HG03575 (cell line): ENCODE results near the gene BAIAP2.
"Not testable (repeated sequence)": the region's sequence is repeated elsewhere in the genome, so short reads cannot be mapped to it uniquely, and the experiment has no call there.

Source experiments
- ATAC-seq: cut with Tn5 transposase; IDR thresholded peaks from one replicate; pipeline ENCODE4 v1.9.1; 2021; ENCODE audit not compliant: unreplicated experiment, insufficient number of reproducible peaks, low FRiP score; ENCODE audit errors: extremely low read depth

The BAIAP2 gene

DNA sequence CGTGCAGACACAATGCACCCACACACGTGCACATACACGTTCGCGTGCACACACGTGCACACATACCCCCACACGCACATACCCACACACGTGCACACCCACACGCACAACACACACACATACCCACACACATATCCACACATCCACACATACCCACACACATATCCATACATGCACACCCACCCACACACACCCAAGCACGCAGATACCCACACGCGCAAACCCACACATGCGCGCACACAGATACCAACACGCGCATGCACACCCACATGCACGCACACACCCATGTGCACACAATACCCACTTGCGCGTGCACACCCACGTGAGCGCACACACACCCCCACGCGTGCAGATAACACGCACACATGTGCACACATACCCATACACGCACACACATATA lies 103.5 kb downstream of the BAIAP2 start:
- no peak for ATAC-seq

GRCh38 chr17:81139428-81139827 lies 104.5 kb downstream of the BAIAP2 start:
- ATAC-seq: no peak

GRCh38 chr17:81140018-81140417 lies 105.1 kb downstream of the BAIAP2 start:
- ATAC-seq: no peak

DNA sequence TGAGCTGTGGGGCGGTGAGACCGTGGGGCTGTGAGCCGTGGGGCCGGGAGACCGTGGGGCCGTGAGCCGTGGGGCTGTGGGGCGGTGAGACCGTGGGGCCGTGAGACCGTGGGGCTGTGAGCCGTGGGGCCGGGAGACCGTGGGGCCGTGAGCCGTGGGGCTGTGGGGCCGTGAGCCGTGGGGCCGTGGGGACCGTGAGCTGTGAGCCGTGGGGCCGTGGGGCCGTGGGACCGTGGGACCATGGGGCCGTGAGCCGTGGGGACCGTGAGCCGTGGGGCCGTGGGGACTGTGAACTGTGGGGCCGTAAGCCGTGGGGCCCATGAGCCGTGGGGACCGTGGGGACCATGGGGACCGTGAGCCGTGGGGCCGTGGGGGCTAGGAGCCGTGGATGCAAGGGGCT lies 105.7 kb downstream of the BAIAP2 start:
- no peak for ATAC-seq

DNA sequence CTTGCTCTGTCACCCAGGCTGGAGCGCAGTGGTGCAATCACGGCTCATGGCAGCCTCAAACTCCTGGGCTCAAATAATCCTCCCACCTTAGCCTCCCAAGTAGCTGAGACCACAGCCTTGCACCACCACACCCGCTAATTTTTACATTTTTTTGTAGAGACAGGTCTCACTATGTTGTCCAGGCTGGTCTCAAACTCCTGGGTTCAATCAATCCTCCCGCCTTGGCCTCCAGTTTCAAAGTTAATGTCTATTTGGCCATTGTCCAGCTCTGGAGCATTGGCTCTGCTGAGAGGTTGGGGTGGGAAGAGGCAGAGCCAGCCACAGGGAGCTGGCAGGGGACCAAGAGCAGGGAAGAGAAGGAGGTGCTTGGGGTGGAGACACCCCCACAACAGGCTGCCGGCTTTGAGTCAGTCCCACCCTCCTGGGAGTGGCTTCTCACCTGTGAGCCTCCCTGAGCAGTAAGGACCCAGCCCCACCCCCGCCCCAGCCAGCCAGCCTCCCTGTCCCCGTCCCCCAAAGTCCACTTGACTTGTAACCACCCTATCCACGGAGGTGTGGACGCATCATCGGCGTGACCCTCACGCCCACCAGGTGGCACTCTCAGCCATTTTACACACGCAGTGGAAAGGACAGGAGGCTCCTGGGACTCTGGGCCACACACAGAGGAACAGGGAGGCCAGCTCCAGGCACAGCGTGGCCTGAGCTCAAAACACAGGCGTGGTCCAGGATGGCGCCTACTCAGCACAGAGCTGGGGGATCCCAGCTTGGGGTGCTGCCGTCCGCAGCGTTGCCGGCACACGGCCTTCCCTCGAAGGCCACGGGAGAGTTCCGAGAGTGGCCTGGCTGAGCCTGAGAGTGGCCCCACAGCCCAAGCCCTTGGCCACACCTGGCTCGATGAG lies 107.6 kb downstream of the BAIAP2 start:
- no peak for ATAC-seq

DNA sequence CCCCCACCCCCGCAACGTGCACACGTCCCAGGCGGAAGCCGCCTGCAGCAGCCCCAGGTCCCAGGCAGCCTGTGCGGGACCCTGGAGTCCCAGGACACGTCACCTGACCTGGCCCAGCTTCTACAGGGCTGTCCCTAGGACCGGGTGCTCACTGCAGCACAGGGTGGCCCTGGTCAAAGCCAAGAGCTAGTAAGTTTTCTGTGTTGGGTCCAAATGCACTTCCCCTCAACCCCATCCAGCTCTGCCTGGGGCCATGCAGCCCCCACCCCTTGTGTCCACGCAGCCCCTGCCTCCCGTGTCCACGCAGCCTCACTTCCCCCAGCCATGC lies 108.2 kb downstream of the BAIAP2 start:
- ATAC-seq: no peak

DNA sequence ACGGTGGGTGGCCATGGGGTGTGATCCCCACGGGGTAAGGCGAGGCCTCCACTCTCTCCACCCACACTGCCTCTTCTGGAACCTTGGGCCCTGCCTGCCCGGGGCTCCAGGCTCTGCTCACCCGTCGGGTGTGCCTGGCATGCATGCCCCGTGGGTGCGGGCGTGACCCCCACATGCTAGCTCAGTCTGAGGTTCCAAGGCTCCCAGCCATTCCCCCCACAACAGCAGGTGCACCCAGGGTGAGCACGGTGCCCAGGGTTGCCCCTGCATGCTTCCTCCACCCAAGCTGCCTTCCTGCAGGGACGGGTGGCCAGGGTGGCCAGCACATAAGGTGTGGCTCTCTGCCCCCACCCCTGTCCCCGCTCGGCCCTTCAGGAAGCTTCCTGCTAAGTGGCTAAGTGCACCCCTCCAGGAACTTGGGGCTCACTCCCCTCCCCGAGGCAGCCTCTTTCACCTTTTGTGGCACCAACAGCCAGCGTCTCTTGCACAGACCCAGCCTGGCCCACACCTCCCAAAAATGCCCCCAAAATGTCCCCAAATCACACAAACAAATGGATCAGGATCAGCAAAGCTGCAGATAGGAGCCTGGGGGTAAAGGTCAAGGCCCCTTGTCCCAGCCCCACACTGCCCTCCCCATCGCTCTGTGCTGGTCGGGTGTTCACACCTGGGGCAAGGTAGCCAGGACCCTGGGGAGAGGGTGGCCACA lies 108.9 kb downstream of the BAIAP2 start:
- no peak for ATAC-seq

DNA sequence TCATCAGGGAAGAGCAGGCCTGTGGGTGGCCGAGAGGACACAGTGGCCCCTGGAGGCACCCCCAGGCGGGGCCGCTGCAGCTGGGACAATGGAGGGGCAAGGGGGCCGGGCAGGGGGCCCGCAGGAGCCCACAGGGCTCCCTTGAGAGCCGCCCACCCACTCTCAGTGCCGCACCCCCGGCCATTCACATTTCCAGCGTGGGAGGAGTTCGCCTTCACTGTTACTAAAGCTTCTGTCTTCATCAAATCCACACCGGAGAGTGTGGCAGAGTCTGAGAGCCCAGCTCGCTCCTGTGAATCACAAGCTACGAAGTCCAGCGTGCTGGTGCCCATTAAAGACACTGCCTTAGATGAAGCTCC lies 109.5 kb downstream of the BAIAP2 start:
- no peak for ATAC-seq

GRCh38 chr17:81146208-81146607 lies 111.3 kb downstream of the BAIAP2 start:
- ATAC-seq: not testable (repeated sequence)

DNA sequence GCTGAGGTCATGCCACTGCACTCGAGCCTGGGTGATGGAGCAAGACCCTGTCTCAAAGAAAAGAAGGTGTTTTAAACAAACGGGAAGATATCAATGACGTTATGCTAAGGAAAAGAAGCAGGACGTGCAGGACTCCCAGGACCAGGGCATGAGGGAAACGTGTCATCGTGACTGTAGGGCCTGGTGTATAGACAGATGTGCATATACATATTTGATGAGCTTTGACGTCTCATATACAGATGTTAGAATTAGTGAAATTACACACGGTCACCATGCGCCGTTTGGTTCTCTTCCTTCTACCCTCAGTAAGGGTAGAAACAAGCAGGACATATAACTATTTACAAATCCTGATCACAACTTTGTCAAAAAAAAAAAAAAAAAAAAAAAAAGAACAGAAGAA lies 112.8 kb downstream of the BAIAP2 start:
- no peak for ATAC-seq

DNA sequence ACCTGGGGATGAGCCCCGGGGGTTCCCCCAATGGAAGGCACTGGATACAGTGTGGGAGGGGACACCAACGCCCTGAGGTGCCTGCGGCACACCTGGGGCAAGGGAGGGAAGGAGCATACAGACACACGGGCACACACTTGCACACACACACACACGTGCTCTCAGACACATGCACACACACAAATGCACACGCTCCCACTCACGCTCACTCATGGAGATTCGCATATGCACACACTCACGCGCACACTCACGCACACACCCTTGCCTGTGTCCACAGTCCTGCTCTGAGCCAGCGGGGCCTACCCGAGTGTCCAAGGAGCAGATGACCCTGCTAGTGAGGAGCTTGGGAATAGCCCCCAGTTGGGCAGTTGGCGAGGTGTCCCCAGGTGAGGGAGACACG lies 113.6 kb downstream of the BAIAP2 start:
- no peak for ATAC-seq

GRCh38 chr17:81148986-81149533 lies 114.1 kb downstream of the BAIAP2 start:
- ATAC-seq: no peak

- ATAC-seq: no peak
Measured at GRCh38 chr17:81150377-81151077, 115.6 kb downstream of the BAIAP2 start.

DNA sequence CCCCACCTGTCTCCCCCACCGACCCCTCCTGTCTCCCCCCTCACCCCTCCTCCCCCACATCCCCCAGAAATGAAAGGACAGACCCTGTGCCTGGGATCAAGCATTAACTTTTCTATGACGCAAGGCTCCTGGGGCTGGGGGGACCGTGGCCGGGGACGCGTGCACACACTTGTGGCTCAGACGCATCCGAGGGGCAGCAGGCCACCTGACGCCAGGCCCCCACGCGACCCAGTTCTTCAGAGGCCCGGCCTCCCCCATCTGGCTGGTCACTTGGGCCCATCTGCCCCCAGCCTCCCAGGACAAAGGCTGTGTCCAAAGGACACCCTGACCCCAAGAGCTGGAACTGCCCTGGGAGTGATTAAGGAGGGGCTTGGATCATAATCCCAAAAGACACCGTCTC lies 116.3 kb downstream of the BAIAP2 start:
- ATAC-seq: no peak

GRCh38 chr17:81152288-81152828 lies 117.4 kb downstream of the BAIAP2 start:
- ATAC-seq: no peak

- ATAC-seq: no peak
Measured at GRCh38 chr17:81153340-81153803, 118.4 kb downstream of the BAIAP2 start.

DNA sequence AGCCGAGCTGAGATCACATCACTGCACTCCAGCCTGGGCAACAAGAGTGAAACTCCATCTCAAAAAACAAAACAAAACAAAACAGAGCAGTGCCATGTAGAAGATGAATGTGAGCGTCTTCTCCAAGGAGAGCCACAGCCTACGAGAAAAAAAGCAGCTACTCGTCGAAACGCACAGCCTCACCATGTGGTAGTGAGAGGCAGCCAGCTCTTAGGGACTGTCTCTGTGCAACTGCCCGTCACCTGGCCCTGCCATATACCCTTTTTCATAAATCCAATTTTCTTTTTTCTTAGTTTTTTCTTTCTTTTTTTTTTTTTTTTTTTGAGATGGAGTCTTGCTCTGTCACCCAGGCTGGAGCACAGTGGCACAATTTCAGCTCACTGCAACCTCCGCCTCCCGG lies 119.1 kb downstream of the BAIAP2 start:
- not testable (repeated sequence) for ATAC-seq

DNA sequence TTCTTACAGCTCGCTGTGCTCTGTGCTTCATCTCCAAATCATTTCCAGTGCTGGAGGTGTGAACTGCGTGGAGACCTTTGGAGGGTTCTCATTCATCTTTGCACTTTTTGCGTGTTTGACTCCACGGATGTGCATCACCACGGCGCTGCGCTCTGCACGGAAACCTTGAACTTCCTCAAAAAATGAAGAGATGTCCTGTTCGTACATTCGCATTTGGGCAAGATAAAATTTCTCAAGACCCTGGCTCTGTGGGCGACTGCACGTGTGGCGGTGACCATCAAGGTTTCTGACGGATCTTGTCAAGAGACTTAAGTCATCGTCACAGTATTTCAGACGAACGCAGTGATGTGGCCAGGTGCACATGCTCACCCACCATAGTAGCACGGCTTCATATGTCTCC lies 120.0 kb downstream of the BAIAP2 start:
- no peak for ATAC-seq
